HG02798 (cell line): Measurements from ENCODE around the gene STOX1.
A peak's percentile ranks its signal among the peaks of the same experiment; 100 is the strongest.
"Not testable (repeated sequence)": the region's sequence is repeated elsewhere in the genome, so short reads cannot be mapped to it uniquely, and the experiment has no call there.

Experiments used
- ATAC-seq: cut with Tn5 transposase; IDR thresholded peaks from one replicate; pipeline ENCODE4 v1.9.1; 2021; ENCODE audit warnings: mild to moderate bottlenecking; ENCODE audit not compliant: unreplicated experiment, poor library complexity

The STOX1 gene

GRCh38 chr10:68878496-68878895, 51.2 kb downstream of the STOX1 start:
- ATAC-seq: no peak

- ATAC-seq: no peak
Observed at GRCh38 chr10:68879628-68880027, 52.3 kb downstream of the STOX1 start.

GRCh38 chr10:68880181-68880580, 52.9 kb downstream of the STOX1 start:
- no peak for ATAC-seq

GRCh38 chr10:68895041-68895440, 67.7 kb downstream of the STOX1 start:
- ATAC-seq: no peak

- no peak for ATAC-seq
Observed at GRCh38 chr10:68897336-68897741, 70.0 kb downstream of the STOX1 start.

- no peak for ATAC-seq
Observed at GRCh38 chr10:68899186-68899745, 71.9 kb downstream of the STOX1 start.

- peak; percentile 47 for ATAC-seq
Observed at GRCh38 chr10:68900427-68901104, 73.2 kb downstream of the STOX1 start.

- ATAC-seq: peak; percentile 97
Observed at GRCh38 chr10:68901105-68901927, 74.0 kb downstream of the STOX1 start, which contains the start of gene DDX50. Gene DDX50, plus strand, starts transcription at chr10:68901315. Its CDS starts 70 bp downstream, at chr10:68901385.

GRCh38 chr10:68902382-68902781, 75.1 kb downstream of the STOX1 start:
- no peak for ATAC-seq

- ATAC-seq: no peak
Observed at GRCh38 chr10:68924593-68924992, 97.3 kb downstream of the STOX1 start.

- ATAC-seq: no peak
Observed at GRCh38 chr10:68925489-68925888, 98.2 kb downstream of the STOX1 start.

- ATAC-seq: not testable (repeated sequence)
Observed at GRCh38 chr10:68929157-68929556, 101.8 kb downstream of the STOX1 start.

- ATAC-seq: not testable (repeated sequence)
Observed at GRCh38 chr10:68929888-68930287, 102.6 kb downstream of the STOX1 start.

GRCh38 chr10:68932860-68933259, 105.5 kb downstream of the STOX1 start:
- not testable (repeated sequence) for ATAC-seq

- ATAC-seq: no peak
Observed at GRCh38 chr10:68934994-68935393, 107.7 kb downstream of the STOX1 start.

GRCh38 chr10:68938117-68938516, 110.8 kb downstream of the STOX1 start:
- no peak for ATAC-seq

GRCh38 chr10:68938884-68939283, 111.6 kb downstream of the STOX1 start:
- no peak for ATAC-seq

GRCh38 chr10:68940917-68941316, 113.6 kb downstream of the STOX1 start:
- not testable (repeated sequence) for ATAC-seq
